Left ventricle myocardium superior (tissue), 1 donor: ENCODE measurements around the gene PARVG. TPM values are rescaled to one million over a fixed set of nuclear protein-coding genes. Genes with fewer than 3 reads are reported as not detected.

Experiments
- ATAC-seq: fragments of 200-7000 bp; cut with Tn5 transposase; one replicate; pipeline ENCODE4 v1.9.1; 2020; ENCODE audit warnings: mild to moderate bottlenecking, moderate library complexity
- DNase-seq: peaks from one replicate; pipeline ENCODE4 v3.0.0-alpha.2; 2020
- intact Hi-C: fragments of 100-400 bp; cut with micrococcal nuclease; formaldehyde crosslinking; loops from one replicate; pipeline ENCODE4 v1.11.0; 2022
- total RNA-seq: library from RNA; stranded (reverse); fragmentation: NEBNext Ultra II Directional; extraction: Animal tissue kit (Norgen Biotek cat#: 25700); gene quantifications from one replicate; pipeline ENCODE4 v1.2.1, GENCODE V29; 2021
- donor health status: DM: no; HTN: yes; CAD: no; lungs with severe emphysema.

Gene PARVG
- total RNA-seq, 1 donor from 2014 or later: 3.5 TPM

- intact Hi-C loops: no loop called here
- DNase-seq: no peak
Observed at GRCh38 chr22:44205516-44206329, 25.0 kb downstream of the PARVG start.

GRCh38 chr22:44206330-44206645 lies 25.6 kb downstream of the PARVG start:
- no peak for DNase-seq
- ATAC-seq: no peak
- intact Hi-C loops: no loop called here

More at GRCh38 chr22:44205516-44206329, 25.0 kb downstream of the PARVG start:
- no peak for ATAC-seq

- ATAC-seq: no peak
- intact Hi-C loops: no loop called here
Observed at GRCh38 chr22:44206696-44207095, 26.0 kb downstream of the PARVG start.

GRCh38 chr22:44207173-44207980 lies 26.7 kb downstream of the PARVG start:
- DNase-seq (no peak), ATAC-seq (no peak)
- intact Hi-C loops: no loop called here

More at GRCh38 chr22:44206696-44207095, 26.0 kb downstream of the PARVG start:
- no peak for DNase-seq

GRCh38 chr22:44207981-44208317 lies 27.2 kb downstream of the PARVG start:
- DNase-seq (no peak), ATAC-seq (no peak)
- intact Hi-C loops: no loop called here

GRCh38 chr22:44209343-44209742 lies 28.6 kb downstream of the PARVG start:
- DNase-seq (no peak), ATAC-seq (no peak)
- intact Hi-C loops: no loop called here

GRCh38 chr22:44210722-44211121 lies 30.0 kb downstream of the PARVG start:
- ATAC-seq: no peak
- intact Hi-C loops: no loop called here
- no peak for DNase-seq

GRCh38 chr22:44211256-44211945 lies 30.7 kb downstream of the PARVG start:
- no peak for DNase-seq
- intact Hi-C loops: no loop called here
- ATAC-seq: no peak

GRCh38 chr22:44211946-44212930 lies 31.5 kb downstream of the PARVG start:
- no peak for DNase-seq
- intact Hi-C loops: no loop called here
- ATAC-seq: peak; percentile 31

GRCh38 chr22:44212936-44213335 lies 32.2 kb downstream of the PARVG start:
- intact Hi-C loops: no loop called here
- ATAC-seq: no peak
- DNase-seq: no peak

- no peak for DNase-seq
- intact Hi-C loops: no loop called here
- no peak for ATAC-seq
Observed at GRCh38 chr22:44213489-44214043, 32.8 kb downstream of the PARVG start.

- no peak for ATAC-seq
- no peak for DNase-seq
- intact Hi-C loops: no loop called here
Observed at GRCh38 chr22:44214187-44214586, 33.5 kb downstream of the PARVG start.

GRCh38 chr22:44214764-44215163 lies 34.0 kb downstream of the PARVG start:
- DNase-seq: no peak
- intact Hi-C loops: no loop called here
- ATAC-seq: no peak

- DNase-seq (no peak), ATAC-seq (no peak)
- intact Hi-C loops: no loop called here
Observed at GRCh38 chr22:44215287-44215686, 34.6 kb downstream of the PARVG start.

GRCh38 chr22:44217346-44217745 lies 36.6 kb downstream of the PARVG start:
- intact Hi-C loops: no loop called here
- DNase-seq (no peak), ATAC-seq (no peak)

- DNase-seq: no peak
- intact Hi-C loops: no loop called here
- no peak for ATAC-seq
Observed at GRCh38 chr22:44218071-44218470, 37.3 kb downstream of the PARVG start.

GRCh38 chr22:44219101-44219870 lies 38.6 kb downstream of the PARVG start:
- intact Hi-C loops: no loop called here
- ATAC-seq (no peak), DNase-seq (no peak)
